Measurements from ENCODE around the gene PIK3C2B. TPM values are rescaled to one million over a fixed set of nuclear protein-coding genes. Genes with fewer than 3 reads are reported as not detected.

The PIK3C2B gene, protein sequence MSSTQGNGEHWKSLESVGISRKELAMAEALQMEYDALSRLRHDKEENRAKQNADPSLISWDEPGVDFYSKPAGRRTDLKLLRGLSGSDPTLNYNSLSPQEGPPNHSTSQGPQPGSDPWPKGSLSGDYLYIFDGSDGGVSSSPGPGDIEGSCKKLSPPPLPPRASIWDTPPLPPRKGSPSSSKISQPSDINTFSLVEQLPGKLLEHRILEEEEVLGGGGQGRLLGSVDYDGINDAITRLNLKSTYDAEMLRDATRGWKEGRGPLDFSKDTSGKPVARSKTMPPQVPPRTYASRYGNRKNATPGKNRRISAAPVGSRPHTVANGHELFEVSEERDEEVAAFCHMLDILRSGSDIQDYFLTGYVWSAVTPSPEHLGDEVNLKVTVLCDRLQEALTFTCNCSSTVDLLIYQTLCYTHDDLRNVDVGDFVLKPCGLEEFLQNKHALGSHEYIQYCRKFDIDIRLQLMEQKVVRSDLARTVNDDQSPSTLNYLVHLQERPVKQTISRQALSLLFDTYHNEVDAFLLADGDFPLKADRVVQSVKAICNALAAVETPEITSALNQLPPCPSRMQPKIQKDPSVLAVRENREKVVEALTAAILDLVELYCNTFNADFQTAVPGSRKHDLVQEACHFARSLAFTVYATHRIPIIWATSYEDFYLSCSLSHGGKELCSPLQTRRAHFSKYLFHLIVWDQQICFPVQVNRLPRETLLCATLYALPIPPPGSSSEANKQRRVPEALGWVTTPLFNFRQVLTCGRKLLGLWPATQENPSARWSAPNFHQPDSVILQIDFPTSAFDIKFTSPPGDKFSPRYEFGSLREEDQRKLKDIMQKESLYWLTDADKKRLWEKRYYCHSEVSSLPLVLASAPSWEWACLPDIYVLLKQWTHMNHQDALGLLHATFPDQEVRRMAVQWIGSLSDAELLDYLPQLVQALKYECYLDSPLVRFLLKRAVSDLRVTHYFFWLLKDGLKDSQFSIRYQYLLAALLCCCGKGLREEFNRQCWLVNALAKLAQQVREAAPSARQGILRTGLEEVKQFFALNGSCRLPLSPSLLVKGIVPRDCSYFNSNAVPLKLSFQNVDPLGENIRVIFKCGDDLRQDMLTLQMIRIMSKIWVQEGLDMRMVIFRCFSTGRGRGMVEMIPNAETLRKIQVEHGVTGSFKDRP (N-terminal part only)
- total RNA-seq: 10 to 100 TPM; 27.4 to 28.9 TPM

DNA sequence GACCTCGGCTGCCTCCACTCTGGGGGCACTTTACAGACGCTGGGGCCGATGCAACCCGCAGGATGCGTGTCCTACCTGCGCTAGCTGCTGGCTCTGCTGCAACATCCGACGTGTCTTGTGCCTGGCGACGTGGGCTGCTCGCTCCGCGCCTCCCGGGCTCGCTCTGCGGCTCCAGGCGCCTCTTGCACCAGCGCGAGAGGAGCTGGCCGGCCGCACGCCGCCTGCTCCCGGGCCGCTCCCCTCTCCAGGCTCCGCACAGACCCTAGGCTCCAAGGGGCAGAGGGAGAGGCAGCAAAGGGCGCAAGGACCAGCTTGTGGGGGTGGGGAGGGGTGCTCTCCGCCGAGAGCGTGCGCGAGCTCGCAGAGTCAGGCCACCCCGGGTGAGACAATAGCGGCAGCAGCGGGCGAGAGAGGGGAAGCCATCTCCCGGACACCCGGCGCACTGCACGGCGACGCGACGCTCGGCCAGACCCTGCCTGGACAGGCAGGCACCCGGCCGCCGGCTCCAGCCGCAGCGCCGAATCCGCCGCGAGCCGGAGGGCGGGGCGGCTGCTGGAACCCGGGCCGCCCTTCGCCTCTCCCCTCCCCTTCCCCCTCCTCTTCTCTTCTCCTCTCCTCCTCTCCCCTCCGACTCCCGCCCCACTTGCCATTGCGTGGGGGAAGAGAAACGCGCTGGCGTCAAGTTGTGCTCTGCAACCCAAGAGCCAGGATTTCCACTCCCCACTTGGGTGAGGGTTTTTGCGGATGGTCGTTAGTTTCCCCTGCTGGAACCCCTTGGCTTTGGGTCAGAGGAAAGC is at the start of gene PIK3C2B:
Gene PIK3C2B, minus strand, starts transcription at position 525 of the 797 bp plus-strand sequence. CDS start 25,003 bp downstream, outside the sequence.
- CTCF ChIA-PET: interaction anchor here (0.6 to 4.9 kb wide), 23 partner anchors 9 to 576 kb away, joined by 3 to 53 read pairs (median 4); partner anchors contain the start of gene MDM4
- DNase-seq: peak; percentile 76
- Mint-ChIP-seq H3K4me1 (peaks cover 65% of the 10 kb centered on the region), H3K36me3 (ENCODE audit: low read depth) (peaks cover 10% of the 10 kb centered on the region), H3K27me3 (no peaks in the 10 kb centered on the region), H3K9me3 (no peaks in the 10 kb centered on the region), H3K27ac (peak within 1 kb of the TSS; percentile 89), H3K4me3 (peak within 1 kb of the TSS; percentile 88)
- POLR2A ChIA-PET: interaction anchor here (0.6 to 0.9 kb wide), 3 partner anchors 42 to 57 kb away, joined by 3 to 12 read pairs (median 3); no protein-coding TSS in a partner anchor

DNA sequence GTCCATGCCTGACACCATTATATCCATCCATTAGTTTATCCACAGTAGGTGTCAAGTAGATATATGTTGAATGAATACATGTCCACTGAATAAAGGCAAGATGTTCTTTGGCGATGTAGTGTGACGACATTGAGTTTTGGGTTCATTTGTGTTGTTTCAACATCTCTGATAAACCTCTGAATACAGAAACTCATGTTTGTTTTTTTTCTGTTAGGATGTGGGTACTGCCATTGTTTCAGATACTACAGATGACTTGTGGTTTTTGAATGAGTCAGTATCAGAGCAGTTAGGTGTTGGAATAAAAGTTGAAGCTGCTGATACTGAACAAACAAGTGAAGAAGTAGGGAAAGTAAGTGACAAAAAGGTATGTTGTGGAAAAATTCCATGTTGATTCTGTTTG is 49.7 kb upstream of the PIK3C2B start:
- DNase-seq: peak; percentile 36
- Mint-ChIP-seq H3K27me3 (no peaks in the 10 kb centered on the region), H3K36me3 (ENCODE audit: low read depth) (peaks cover 85% of the 10 kb centered on the region), H3K9me3 (peaks cover 12% of the 10 kb centered on the region), H3K27ac (peak overlapping the region; percentile 83), H3K4me3 (peak overlapping the region; percentile 21), H3K4me1 (peaks cover 59% of the 10 kb centered on the region)
- POLR2A ChIA-PET: interaction anchor here (0.7 to 0.9 kb wide), 3 partner anchors 19 to 28 kb away, joined by 3 to 4 read pairs (median 3); no protein-coding TSS in a partner anchor
- CTCF ChIA-PET: interaction anchor here (0.7 to 2.6 kb wide), 7 partner anchors 11 to 219 kb away, joined by 3 to 9 read pairs (median 6); no protein-coding TSS in a partner anchor

GRCh38 chr1:204541626-204542025 is 47.0 kb upstream of the PIK3C2B start:
- CTCF ChIA-PET: interaction anchor here (0.6 to 3.3 kb wide), 4 partner anchors 10 to 217 kb away, joined by 3 to 10 read pairs (median 4); no protein-coding TSS in a partner anchor
- POLR2A ChIA-PET: no interaction called here
- Mint-ChIP-seq H3K4me3 (no peak overlapping the region), H3K9me3 (peaks cover 12% of the 10 kb centered on the region), H3K4me1 (peaks cover 62% of the 10 kb centered on the region), H3K27me3 (no peaks in the 10 kb centered on the region), H3K27ac (no peak overlapping the region), H3K36me3 (ENCODE audit: low read depth) (peaks cover 80% of the 10 kb centered on the region)
- DNase-seq: no peak

- Mint-ChIP-seq H3K27ac (no peak overlapping the region), H3K4me1 (peaks cover 9% of the 10 kb centered on the region), H3K27me3 (no peaks in the 10 kb centered on the region), H3K4me3 (no peak overlapping the region), H3K9me3 (no peaks in the 10 kb centered on the region), H3K36me3 (ENCODE audit: low read depth) (peaks cover 72% of the 10 kb centered on the region)
- DNase-seq: no peak
- CTCF ChIA-PET: interaction anchor here (0.7 to 1.3 kb wide), 6 partner anchors 9 to 231 kb away, joined by 3 read pairs; no protein-coding TSS in a partner anchor
- POLR2A ChIA-PET: no interaction called here
Observed at GRCh38 chr1:204532832-204533231, 38.2 kb upstream of the PIK3C2B start.

DNA sequence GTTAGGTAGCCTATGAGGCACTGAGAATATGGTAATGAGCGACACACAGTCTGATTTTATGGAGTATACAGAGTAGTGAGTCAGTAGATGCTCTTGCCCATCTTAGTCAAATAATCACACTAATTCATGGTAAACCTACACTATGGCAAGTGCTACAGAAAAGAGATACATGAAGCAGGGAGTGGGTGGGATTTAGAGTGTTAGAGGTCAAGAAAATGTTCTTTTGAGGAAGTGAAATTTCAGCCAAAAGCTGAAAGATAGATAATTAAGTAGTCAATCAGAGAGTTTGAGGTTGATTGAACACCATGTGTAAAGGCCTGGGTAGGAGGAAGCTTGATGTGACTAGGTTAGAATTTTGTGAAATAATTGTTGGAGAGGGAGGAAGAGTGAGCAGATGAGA is 36.3 kb upstream of the PIK3C2B start:
- CTCF ChIA-PET: interaction anchor here (0.6 to 0.8 kb wide), 3 partner anchors 10 to 19 kb away, joined by 3 read pairs; no protein-coding TSS in a partner anchor
- Mint-ChIP-seq H3K36me3 (ENCODE audit: low read depth) (peaks cover 66% of the 10 kb centered on the region), H3K27ac (no peak overlapping the region), H3K4me1 (peaks cover 14% of the 10 kb centered on the region), H3K27me3 (no peaks in the 10 kb centered on the region), H3K9me3 (no peaks in the 10 kb centered on the region), H3K4me3 (no peak overlapping the region)
- POLR2A ChIA-PET: interaction anchor here (0.7 kb wide), 1 partner anchor 13 kb away, joined by 3 read pairs; no protein-coding TSS in a partner anchor
- no peak for DNase-seq

DNA sequence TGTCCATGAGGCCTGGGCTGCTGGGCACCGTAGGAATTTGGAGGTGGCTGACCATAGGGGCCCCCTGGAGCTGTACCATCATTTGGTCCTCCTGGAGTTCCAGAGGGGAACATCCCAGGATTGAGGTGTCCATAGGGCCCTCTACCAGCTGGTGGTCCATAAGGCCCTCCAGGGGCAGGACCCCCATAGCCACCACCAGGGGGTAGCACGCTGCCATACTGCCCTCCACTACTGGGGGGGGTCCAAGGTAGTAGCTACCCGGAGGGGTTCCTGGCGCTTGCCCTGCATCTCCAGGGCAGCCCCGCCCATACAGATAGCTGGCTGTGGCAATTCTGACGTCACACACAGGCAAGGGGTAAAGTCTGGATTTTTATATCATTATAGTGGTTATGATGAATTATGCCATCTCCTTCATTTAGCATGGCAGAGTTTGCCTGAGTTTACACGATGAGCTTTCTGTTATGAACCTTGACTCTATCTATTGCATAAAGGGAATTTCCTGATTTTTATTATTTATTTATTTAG is 34.8 kb upstream of the PIK3C2B start:
- CTCF ChIA-PET: interaction anchor here (0.6 to 1.9 kb wide), 4 partner anchors 10 to 277 kb away, joined by 3 to 4 read pairs (median 3); no protein-coding TSS in a partner anchor
- H3K4me3 Mint-ChIP-seq: no peak overlapping the region
- POLR2A ChIA-PET: interaction anchor here (1.0 kb wide), 1 partner anchor 13 kb away, joined by 4 read pairs; the partner anchor contains the start of gene MDM4
- H3K27me3 Mint-ChIP-seq: no peaks in the 10 kb centered on the region
- H3K36me3 Mint-ChIP-seq (ENCODE audit: low read depth): peaks cover 69% of the 10 kb centered on the region
- no peaks in the 10 kb centered on the region for H3K9me3 Mint-ChIP-seq
- H3K4me1 Mint-ChIP-seq: peaks cover 23% of the 10 kb centered on the region
- DNase-seq: no peak
- no peak overlapping the region for H3K27ac Mint-ChIP-seq

DNA sequence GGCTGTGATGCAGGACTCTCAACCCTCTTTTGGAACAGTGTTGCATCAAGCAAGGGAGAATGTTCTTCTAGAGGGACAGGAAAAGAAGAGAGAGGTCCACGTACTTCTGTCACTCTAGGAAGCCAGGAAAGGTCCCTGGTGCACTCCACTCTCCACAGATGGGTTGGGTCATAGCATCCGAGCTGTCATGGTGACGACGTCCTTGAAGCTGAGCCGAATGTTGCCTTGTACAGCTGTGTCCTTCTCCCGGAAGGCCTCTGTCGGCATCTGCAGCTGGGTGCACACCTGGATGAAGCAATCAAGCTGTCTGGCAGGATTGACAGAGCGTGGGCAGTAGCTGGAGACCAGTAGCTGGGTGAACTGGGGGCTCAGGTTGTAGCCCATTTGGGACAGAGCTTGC is 34.1 kb upstream of the PIK3C2B start:
- no peak overlapping the region for H3K27ac Mint-ChIP-seq
- no peak for DNase-seq
- H3K27me3 Mint-ChIP-seq: no peaks in the 10 kb centered on the region
- peaks cover 27% of the 10 kb centered on the region for H3K4me1 Mint-ChIP-seq
- H3K36me3 Mint-ChIP-seq (ENCODE audit: low read depth): peaks cover 67% of the 10 kb centered on the region
- CTCF ChIA-PET: interaction anchor here (0.9 to 1.9 kb wide), 5 partner anchors 11 to 97 kb away, joined by 3 to 4 read pairs (median 4); no protein-coding TSS in a partner anchor
- H3K4me3 Mint-ChIP-seq: no peak overlapping the region
- peaks cover 6% of the 10 kb centered on the region for H3K9me3 Mint-ChIP-seq
- POLR2A ChIA-PET: interaction anchor here (1.0 kb wide), 1 partner anchor 12 kb away, joined by 4 read pairs; the partner anchor contains the start of gene MDM4

DNA sequence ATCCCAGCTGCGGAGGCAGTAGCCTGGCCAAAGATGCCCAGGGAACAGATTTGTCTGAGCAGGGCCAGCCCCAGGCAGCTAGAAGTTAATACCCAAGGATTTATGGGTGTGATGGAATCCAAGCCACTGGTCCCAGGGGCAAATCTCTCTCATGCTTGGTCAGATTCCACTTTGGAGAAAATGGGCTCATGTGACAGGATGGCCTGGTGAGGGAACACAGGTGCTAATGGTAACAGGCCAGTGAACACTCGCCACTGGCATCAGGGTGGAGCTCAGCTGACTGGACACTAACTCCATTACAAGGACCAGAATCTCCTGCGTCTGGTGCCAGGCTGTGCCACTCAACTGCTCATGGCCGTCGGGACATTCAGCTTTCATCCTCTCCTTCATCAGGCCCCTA is 33.6 kb upstream of the PIK3C2B start:
- H3K9me3 Mint-ChIP-seq: peaks cover 8% of the 10 kb centered on the region
- CTCF ChIA-PET: interaction anchor here (0.7 to 1.9 kb wide), 8 partner anchors 12 to 97 kb away, joined by 3 to 6 read pairs (median 4); partner anchors contain the start of gene MDM4
- peaks cover 69% of the 10 kb centered on the region for H3K36me3 Mint-ChIP-seq (ENCODE audit: low read depth)
- DNase-seq: no peak
- no peaks in the 10 kb centered on the region for H3K27me3 Mint-ChIP-seq
- H3K27ac Mint-ChIP-seq: peak overlapping the region; percentile 46
- POLR2A ChIA-PET: interaction anchor here (0.6 kb wide), 1 partner anchor 732 kb away, joined by 3 read pairs; no protein-coding TSS in a partner anchor
- no peak overlapping the region for H3K4me3 Mint-ChIP-seq
- peaks cover 30% of the 10 kb centered on the region for H3K4me1 Mint-ChIP-seq

DNA sequence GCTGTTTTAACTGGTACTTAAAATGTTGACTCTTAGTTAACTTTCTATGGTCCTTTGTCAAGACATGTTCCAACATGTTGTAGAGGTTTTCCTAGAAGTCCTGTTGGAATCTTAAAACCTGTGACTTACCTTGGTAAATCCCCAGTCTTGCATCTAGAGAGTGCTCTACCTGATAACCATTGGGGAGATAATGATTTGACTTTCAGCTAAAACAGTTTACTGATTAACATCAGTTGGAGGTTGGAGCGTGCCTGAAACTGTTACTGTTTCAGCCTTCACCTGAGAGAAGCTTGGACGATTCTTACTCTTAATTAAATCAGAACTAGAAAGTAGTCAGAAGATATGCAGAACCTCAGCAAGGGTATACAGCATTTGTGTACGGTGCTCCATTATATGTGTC is 30.4 kb upstream of the PIK3C2B start:
- Mint-ChIP-seq H3K4me3 (no peak overlapping the region), H3K27me3 (no peaks in the 10 kb centered on the region)
- CTCF ChIA-PET: interaction anchor here (0.9 to 2.3 kb wide), 6 partner anchors 15 to 94 kb away, joined by 3 to 10 read pairs (median 4); no protein-coding TSS in a partner anchor

GRCh38 chr1:204523605-204524215 is 29.1 kb upstream of the PIK3C2B start:
- Mint-ChIP-seq H3K9me3 (peaks cover 10% of the 10 kb centered on the region), H3K4me3 (no peak overlapping the region), H3K4me1 (peaks cover 64% of the 10 kb centered on the region), H3K27ac (peak overlapping the region; percentile 71), H3K36me3 (ENCODE audit: low read depth) (peaks cover 68% of the 10 kb centered on the region), H3K27me3 (no peaks in the 10 kb centered on the region)
- POLR2A ChIA-PET: no interaction called here
- no peak for DNase-seq
- CTCF ChIA-PET: interaction anchor here (0.9 to 2.3 kb wide), 4 partner anchors 10 to 283 kb away, joined by 3 to 10 read pairs (median 5); no protein-coding TSS in a partner anchor

More for the DNA sequence above, 30.4 kb upstream of the PIK3C2B start:
- Mint-ChIP-seq H3K36me3 (ENCODE audit: low read depth) (peaks cover 62% of the 10 kb centered on the region), H3K27ac (peak overlapping the region; percentile 80), H3K9me3 (peaks cover 10% of the 10 kb centered on the region), H3K4me1 (peaks cover 51% of the 10 kb centered on the region)
- POLR2A ChIA-PET: no interaction called here
- DNase-seq: no peak
